Measurements from ENCODE around the gene ZNF532.

- TF ChIP-seq POLR2AphosphoS5 (IDR thresholded peaks at IDR 0.05): no peak
- no peak for TF ChIP-seq POLR2A (IDR thresholded peaks at IDR 0.05)
Measured at GRCh38 chr18:58967751-58968254, 103.1 kb downstream of the ZNF532 start.
